WTC11 (cell line): ENCODE results near the gene ZNF175. TPM values are rescaled to one million over a fixed set of nuclear protein-coding genes. Genes with fewer than 3 reads are reported as not detected.

ENCODE experiments used
- ATAC-seq: fragments of 200-7000 bp; cut with Tn5 transposase; 2 replicates; pipeline ENCODE4 v1.10.0; 2021; ENCODE audit warnings: mild to moderate bottlenecking, moderate library complexity
- CTCF ChIA-PET: fragments of 300-600 bp; sonication (Branson Sonifier 250); formaldehyde crosslinking; loops from one replicate; lab custom pipeline; 2021; ENCODE audit warnings: antibody characterized with exemption; lab: Charles Lee
- POLR2A ChIA-PET: fragments of 350-600 bp; sonication (Branson Sonifier 250); formaldehyde crosslinking; loops from one replicate; lab custom pipeline; 2021; ENCODE audit warnings: antibody characterized with exemption; lab: Charles Lee
- DNase-seq: peaks from one replicate; pipeline ENCODE4 v3.0.0; 2021; ENCODE audit warnings: low spot score
- H3K27ac Mint-ChIP-seq: 2 replicates; pipeline ENCODE4 v1.8.0; 2021; ENCODE audit warnings: mixed read lengths
- H3K27me3 Mint-ChIP-seq: 2 replicates; pipeline ENCODE4 v1.8.0; 2021; ENCODE audit warnings: low read depth, mild to moderate bottlenecking, moderate library complexity, mixed read lengths
- H3K36me3 Mint-ChIP-seq: 2 replicates; pipeline ENCODE4 v1.8.0; 2021; ENCODE audit warnings: mixed read lengths
- H3K4me1 Mint-ChIP-seq: 2 replicates; pipeline ENCODE4 v1.8.0; 2022; ENCODE audit warnings: mixed read lengths
- H3K4me3 Mint-ChIP-seq: 2 replicates; pipeline ENCODE4 v1.8.0; 2021; ENCODE audit warnings: mild to moderate bottlenecking, moderate library complexity, mixed read lengths
- H3K9me3 Mint-ChIP-seq: 2 replicates; pipeline ENCODE4 v1.8.0; 2021; ENCODE audit warnings: mixed read lengths
- CBFB ChIP-seq: sonication (generic); formaldehyde crosslinking; IDR thresholded peaks from 2 replicates; pipeline ENCODE4 v1.8.1; 2022; ENCODE audit warnings: mild to moderate bottlenecking, low read depth, missing genetic modification reagents
- JAZF1 ChIP-seq: fragments of 250-450 bp; sonication (Bioruptor Pico); IDR thresholded peaks from 2 replicates; pipeline ENCODE4 v1.9.0; 2021; ENCODE audit warnings: moderate library complexity, mild to moderate bottlenecking, inconsistent platforms
- NR2C2 ChIP-seq: sonication (generic); formaldehyde crosslinking; IDR thresholded peaks from 2 replicates; pipeline ENCODE4 v1.8.0; 2022; ENCODE audit warnings: mild to moderate bottlenecking, missing genetic modification reagents
- NR3C1 ChIP-seq: sonication (generic); formaldehyde crosslinking; conservative IDR thresholded peaks from 2 replicates; pipeline ENCODE4 v1.8.1; 2023; ENCODE audit warnings: low read depth, mild to moderate bottlenecking, missing genetic modification reagents
- RELA ChIP-seq: sonication (generic); formaldehyde crosslinking; IDR thresholded peaks from 2 replicates; pipeline ENCODE4 v1.8.1; 2022; ENCODE audit warnings: missing genetic modification reagents, mild to moderate bottlenecking, borderline replicate concordance
- SP1 ChIP-seq: sonication (generic); formaldehyde crosslinking; conservative IDR thresholded peaks from 2 replicates; pipeline ENCODE4 v1.8.1; 2022; ENCODE audit warnings: missing genetic modification reagents
- TCF7 ChIP-seq: sonication (generic); formaldehyde crosslinking; IDR thresholded peaks from 2 replicates; pipeline ENCODE4 v1.8.0; 2022; ENCODE audit warnings: mild to moderate bottlenecking, low read depth, missing genetic modification reagents, moderate library complexity
- ZNF219 ChIP-seq: sonication (generic); formaldehyde crosslinking; IDR thresholded peaks from 2 replicates; pipeline ENCODE4 v1.8.0; 2023; ENCODE audit warnings: missing genetic modification reagents, mild to moderate bottlenecking, borderline replicate concordance
- ZNF232 ChIP-seq: sonication (generic); formaldehyde crosslinking; IDR thresholded peaks from 2 replicates; pipeline ENCODE4 v1.8.0; 2022; ENCODE audit warnings: mild to moderate bottlenecking, missing genetic modification reagents
- ZNF263 ChIP-seq: sonication (generic); formaldehyde crosslinking; IDR thresholded peaks from 2 replicates; pipeline ENCODE4 v1.8.1; 2022; ENCODE audit warnings: low read depth, mild to moderate bottlenecking, moderate library complexity, missing genetic modification reagents
- ZNF396 ChIP-seq: fragments of 250-450 bp; sonication (Bioruptor Pico); IDR thresholded peaks from 2 replicates; pipeline ENCODE4 v1.8.0; 2021; ENCODE audit warnings: mild to moderate bottlenecking, moderate library complexity, borderline replicate concordance
- ZNF416 ChIP-seq: fragments of 250-450 bp; sonication (Bioruptor Pico); IDR thresholded peaks from 2 replicates; pipeline ENCODE4 v1.9.0; 2021; ENCODE audit warnings: mild to moderate bottlenecking, inconsistent platforms
- total RNA-seq: library from RNA; stranded (reverse); gene quantifications from 3 replicates; pipeline ENCODE4 v1.2.3, GENCODE V29; 2021
- TF ChIP-seq, protein P1 (sequence below): sonication (generic); formaldehyde crosslinking; IDR thresholded peaks from 2 replicates; pipeline ENCODE4 v1.8.1; 2023; ENCODE audit warnings: mild to moderate bottlenecking, missing genetic modification reagents, moderate library complexity
- TF ChIP-seq, protein P2 (sequence below): fragments of 250-450 bp; sonication (Bioruptor Pico); IDR thresholded peaks from 2 replicates; pipeline ENCODE4 v1.8.0; 2021; ENCODE audit warnings: mild to moderate bottlenecking
- TF ChIP-seq, protein P3 (sequence below): fragments of 250-450 bp; sonication (Bioruptor Pico); IDR thresholded peaks from 2 replicates; pipeline ENCODE4 v1.9.0; 2021; ENCODE audit warnings: mild to moderate bottlenecking
- TF ChIP-seq, protein P4 (sequence below): sonication (generic); formaldehyde crosslinking; IDR thresholded peaks from 2 replicates; pipeline ENCODE4 v1.8.0; 2023; ENCODE audit warnings: missing genetic modification reagents, mild to moderate bottlenecking, borderline replicate concordance
- TF ChIP-seq, protein P5 (sequence below): sonication (generic); formaldehyde crosslinking; IDR thresholded peaks from 2 replicates; pipeline ENCODE4 v1.8.1; 2022; ENCODE audit warnings: low read depth, missing genetic modification reagents, borderline replicate concordance
- TF ChIP-seq, protein P6 (sequence below): sonication (generic); formaldehyde crosslinking; IDR thresholded peaks from 2 replicates; pipeline ENCODE4 v1.8.1; 2022; ENCODE audit warnings: mild to moderate bottlenecking, moderate library complexity, missing genetic modification reagents
- TF ChIP-seq, protein P7 (sequence below): sonication (generic); formaldehyde crosslinking; conservative IDR thresholded peaks from 2 replicates; pipeline ENCODE4 v1.8.1; 2023; ENCODE audit warnings: mild to moderate bottlenecking, low read depth, missing genetic modification reagents, moderate library complexity

Gene ZNF175
- total RNA-seq, 1 experiment from 2014 or later: 10.9 TPM

DNA sequence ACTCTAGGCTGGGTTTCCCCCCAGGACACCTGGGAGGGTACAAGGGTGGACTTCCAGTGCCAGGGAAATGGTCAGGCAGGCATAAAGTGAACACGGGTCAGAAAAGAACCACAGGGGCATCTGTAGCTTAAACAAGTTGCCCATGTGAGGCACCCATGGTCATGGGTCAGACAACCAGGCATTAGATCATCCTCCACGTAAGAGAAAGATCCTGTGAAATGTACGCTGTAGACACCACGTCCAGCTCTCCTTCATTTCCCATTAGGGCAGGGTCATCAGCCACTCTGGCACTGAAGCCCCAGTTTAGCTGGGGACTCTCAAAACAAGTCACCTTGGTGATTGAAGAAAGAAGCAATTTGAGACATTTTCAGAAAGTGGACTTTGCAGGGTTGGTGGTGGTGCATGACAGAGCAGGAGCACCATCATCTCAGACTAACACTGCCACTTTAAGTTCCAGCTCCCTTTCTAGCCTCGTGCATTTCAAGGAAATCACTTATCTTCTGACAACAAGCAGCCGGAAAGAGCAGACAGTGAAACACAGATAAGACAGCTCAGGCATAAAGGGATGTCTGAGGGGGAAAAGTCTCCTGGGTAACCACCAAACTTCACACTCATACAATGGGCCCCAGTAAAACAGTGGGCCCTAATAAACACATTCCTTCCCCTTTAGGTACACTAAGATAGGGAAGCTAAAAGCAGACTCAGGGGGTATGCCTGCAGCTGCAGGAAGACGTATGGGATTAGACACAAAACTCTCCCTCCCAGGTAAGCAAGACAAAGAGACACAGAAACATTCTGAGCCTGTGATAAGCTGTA is 23.5 kb upstream of the ZNF175 start (continued):
- no peak for TF ChIP-seq ZNF396 (CRISPR knock-in tag)

DNA sequence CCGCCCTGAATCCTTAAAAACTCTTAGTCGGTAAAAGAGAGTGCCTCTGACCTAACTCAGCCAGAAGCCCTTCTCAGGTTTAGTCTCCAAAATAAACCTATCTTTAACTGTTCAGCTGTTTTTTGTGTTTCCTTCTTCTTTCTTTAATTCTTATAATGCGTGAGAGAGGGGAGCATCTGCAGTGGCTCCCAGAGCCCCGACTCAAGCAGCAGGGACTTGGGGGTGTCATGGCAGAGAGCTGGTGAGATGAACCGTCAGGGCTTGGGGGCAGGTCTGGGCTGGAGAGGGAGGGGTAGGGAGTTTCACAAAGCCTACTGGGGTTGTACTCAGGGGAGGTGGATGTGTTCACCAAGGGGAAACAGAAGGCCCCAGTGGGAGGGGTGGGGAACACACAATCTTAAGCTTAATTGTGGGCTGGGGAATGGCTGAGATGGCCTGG is 22.9 kb upstream of the ZNF175 start:
- H3K27me3 Mint-ChIP-seq: peaks cover 61% of the 10 kb centered on the region
- ChIA-PET CTCF (no interaction called here), POLR2A (interaction anchor here (1.6 kb wide), 1 partner anchor 17 kb away, joined by 4 read pairs; the partner anchor contains the start of gene SIGLEC6)
- no peak overlapping the region for H3K4me3 Mint-ChIP-seq
- peaks cover 6% of the 10 kb centered on the region for H3K4me1 Mint-ChIP-seq
- H3K9me3 Mint-ChIP-seq: peaks cover 5% of the 10 kb centered on the region; the same call in 1 of the 2 replicates
- DNase-seq: no peak
- H3K36me3 Mint-ChIP-seq: no peaks in the 10 kb centered on the region
- ATAC-seq: no peak
- no peak overlapping the region for H3K27ac Mint-ChIP-seq
- TF ChIP-seq, protein P1, sequence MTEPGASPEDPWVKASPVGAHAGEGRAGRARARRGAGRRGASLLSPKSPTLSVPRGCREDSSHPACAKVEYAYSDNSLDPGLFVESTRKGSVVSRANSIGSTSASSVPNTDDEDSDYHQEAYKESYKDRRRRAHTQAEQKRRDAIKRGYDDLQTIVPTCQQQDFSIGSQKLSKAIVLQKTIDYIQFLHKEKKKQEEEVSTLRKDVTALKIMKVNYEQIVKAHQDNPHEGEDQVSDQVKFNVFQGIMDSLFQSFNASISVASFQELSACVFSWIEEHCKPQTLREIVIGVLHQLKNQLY (CRISPR knock-in tag): no peak
- no peak for TF ChIP-seq TCF7 (CRISPR knock-in tag)
- TF ChIP-seq, protein P2, sequence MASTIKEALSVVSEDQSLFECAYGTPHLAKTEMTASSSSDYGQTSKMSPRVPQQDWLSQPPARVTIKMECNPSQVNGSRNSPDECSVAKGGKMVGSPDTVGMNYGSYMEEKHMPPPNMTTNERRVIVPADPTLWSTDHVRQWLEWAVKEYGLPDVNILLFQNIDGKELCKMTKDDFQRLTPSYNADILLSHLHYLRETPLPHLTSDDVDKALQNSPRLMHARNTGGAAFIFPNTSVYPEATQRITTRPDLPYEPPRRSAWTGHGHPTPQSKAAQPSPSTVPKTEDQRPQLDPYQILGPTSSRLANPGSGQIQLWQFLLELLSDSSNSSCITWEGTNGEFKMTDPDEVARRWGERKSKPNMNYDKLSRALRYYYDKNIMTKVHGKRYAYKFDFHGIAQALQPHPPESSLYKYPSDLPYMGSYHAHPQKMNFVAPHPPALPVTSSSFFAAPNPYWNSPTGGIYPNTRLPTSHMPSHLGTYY (CRISPR knock-in tag): no peak
- TF ChIP-seq ZNF396 (CRISPR knock-in tag): no peak
- TF ChIP-seq, protein P3, sequence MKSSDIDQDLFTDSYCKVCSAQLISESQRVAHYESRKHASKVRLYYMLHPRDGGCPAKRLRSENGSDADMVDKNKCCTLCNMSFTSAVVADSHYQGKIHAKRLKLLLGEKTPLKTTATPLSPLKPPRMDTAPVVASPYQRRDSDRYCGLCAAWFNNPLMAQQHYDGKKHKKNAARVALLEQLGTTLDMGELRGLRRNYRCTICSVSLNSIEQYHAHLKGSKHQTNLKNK: no peak
- TF ChIP-seq, protein P4, sequence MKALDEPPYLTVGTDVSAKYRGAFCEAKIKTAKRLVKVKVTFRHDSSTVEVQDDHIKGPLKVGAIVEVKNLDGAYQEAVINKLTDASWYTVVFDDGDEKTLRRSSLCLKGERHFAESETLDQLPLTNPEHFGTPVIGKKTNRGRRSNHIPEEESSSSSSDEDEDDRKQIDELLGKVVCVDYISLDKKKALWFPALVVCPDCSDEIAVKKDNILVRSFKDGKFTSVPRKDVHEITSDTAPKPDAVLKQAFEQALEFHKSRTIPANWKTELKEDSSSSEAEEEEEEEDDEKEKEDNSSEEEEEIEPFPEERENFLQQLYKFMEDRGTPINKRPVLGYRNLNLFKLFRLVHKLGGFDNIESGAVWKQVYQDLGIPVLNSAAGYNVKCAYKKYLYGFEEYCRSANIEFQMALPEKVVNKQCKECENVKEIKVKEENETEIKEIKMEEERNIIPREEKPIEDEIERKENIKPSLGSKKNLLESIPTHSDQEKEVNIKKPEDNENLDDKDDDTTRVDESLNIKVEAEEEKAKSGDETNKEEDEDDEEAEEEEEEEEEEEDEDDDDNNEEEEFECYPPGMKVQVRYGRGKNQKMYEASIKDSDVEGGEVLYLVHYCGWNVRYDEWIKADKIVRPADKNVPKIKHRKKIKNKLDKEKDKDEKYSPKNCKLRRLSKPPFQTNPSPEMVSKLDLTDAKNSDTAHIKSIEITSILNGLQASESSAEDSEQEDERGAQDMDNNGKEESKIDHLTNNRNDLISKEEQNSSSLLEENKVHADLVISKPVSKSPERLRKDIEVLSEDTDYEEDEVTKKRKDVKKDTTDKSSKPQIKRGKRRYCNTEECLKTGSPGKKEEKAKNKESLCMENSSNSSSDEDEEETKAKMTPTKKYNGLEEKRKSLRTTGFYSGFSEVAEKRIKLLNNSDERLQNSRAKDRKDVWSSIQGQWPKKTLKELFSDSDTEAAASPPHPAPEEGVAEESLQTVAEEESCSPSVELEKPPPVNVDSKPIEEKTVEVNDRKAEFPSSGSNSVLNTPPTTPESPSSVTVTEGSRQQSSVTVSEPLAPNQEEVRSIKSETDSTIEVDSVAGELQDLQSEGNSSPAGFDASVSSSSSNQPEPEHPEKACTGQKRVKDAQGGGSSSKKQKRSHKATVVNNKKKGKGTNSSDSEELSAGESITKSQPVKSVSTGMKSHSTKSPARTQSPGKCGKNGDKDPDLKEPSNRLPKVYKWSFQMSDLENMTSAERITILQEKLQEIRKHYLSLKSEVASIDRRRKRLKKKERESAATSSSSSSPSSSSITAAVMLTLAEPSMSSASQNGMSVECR (CRISPR knock-in tag): no peak
- no peak for TF ChIP-seq ZNF263
- no peak for TF ChIP-seq ZNF416
- TF ChIP-seq RELA (CRISPR knock-in tag): no peak
- no peak for TF ChIP-seq CBFB (CRISPR knock-in tag)
- TF ChIP-seq, protein P5, sequence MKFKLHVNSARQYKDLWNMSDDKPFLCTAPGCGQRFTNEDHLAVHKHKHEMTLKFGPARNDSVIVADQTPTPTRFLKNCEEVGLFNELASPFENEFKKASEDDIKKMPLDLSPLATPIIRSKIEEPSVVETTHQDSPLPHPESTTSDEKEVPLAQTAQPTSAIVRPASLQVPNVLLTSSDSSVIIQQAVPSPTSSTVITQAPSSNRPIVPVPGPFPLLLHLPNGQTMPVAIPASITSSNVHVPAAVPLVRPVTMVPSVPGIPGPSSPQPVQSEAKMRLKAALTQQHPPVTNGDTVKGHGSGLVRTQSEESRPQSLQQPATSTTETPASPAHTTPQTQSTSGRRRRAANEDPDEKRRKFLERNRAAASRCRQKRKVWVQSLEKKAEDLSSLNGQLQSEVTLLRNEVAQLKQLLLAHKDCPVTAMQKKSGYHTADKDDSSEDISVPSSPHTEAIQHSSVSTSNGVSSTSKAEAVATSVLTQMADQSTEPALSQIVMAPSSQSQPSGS (CRISPR knock-in tag): no peak
- TF ChIP-seq NR2C2 (CRISPR knock-in tag): no peak
- TF ChIP-seq JAZF1 (CRISPR knock-in tag): no peak
- TF ChIP-seq, protein P6, sequence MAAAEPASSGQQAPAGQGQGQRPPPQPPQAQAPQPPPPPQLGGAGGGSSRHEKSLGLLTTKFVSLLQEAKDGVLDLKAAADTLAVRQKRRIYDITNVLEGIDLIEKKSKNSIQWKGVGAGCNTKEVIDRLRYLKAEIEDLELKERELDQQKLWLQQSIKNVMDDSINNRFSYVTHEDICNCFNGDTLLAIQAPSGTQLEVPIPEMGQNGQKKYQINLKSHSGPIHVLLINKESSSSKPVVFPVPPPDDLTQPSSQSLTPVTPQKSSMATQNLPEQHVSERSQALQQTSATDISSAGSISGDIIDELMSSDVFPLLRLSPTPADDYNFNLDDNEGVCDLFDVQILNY (CRISPR knock-in tag): no peak
- no peak for TF ChIP-seq NR3C1 (CRISPR knock-in tag)
- no peak for TF ChIP-seq ZNF232 (CRISPR knock-in tag)
- no peak for TF ChIP-seq SP1
- no peak for TF ChIP-seq ZNF219 (CRISPR knock-in tag)
- TF ChIP-seq, protein P7, sequence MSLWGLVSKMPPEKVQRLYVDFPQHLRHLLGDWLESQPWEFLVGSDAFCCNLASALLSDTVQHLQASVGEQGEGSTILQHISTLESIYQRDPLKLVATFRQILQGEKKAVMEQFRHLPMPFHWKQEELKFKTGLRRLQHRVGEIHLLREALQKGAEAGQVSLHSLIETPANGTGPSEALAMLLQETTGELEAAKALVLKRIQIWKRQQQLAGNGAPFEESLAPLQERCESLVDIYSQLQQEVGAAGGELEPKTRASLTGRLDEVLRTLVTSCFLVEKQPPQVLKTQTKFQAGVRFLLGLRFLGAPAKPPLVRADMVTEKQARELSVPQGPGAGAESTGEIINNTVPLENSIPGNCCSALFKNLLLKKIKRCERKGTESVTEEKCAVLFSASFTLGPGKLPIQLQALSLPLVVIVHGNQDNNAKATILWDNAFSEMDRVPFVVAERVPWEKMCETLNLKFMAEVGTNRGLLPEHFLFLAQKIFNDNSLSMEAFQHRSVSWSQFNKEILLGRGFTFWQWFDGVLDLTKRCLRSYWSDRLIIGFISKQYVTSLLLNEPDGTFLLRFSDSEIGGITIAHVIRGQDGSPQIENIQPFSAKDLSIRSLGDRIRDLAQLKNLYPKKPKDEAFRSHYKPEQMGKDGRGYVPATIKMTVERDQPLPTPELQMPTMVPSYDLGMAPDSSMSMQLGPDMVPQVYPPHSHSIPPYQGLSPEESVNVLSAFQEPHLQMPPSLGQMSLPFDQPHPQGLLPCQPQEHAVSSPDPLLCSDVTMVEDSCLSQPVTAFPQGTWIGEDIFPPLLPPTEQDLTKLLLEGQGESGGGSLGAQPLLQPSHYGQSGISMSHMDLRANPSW (CRISPR knock-in tag): no peak
